Measurements from ENCODE around the gene DPYSL4.

- TF ChIP-seq EZH2 (IDR thresholded peaks at IDR 0.05; ENCODE audit: insufficient read depth, poor library complexity, severe bottlenecking) (no peak), EZH2phosphoT487 (IDR thresholded peaks at IDR 0.05; ENCODE audit: insufficient read depth, low read depth) (no peak)
Measured at GRCh38 chr10:132145002-132145401, 41.7 kb upstream of the DPYSL4 start.

Data from GM23248 (cell line).